Tibial artery (tissue), 4 donors: ENCODE measurements around the gene NDRG3.

Experiments
- DNase-seq, 2 donors: peaks; one replicate each; pipeline ENCODE4 v3.0.0-alpha.2; 2019
- H3K27ac ChIP-seq, 2 donors: fragments of 200-600 bp; sonication (generic) in 1 of 2; 1 replicate in 1 of 2; 2 replicates in 1 of 2; pipeline ENCODE4 v1.5.1; 2018 to 2019; ENCODE audit warnings: mild to moderate bottlenecking in 1 of 2
- H3K27me3 ChIP-seq, 2 donors: fragments of 200-600 bp; sonication (generic) in 1 of 2; one replicate each; pipeline versions ENCODE4 v1.5.1 to v1.6.0; 2016 to 2019
- H3K36me3 ChIP-seq, 3 donors: fragments of 200-600 bp; sonication (generic) in 2 of 3; one replicate each; pipeline ENCODE4 v1.5.1; 2016 to 2019; ENCODE audit warnings: mild to moderate bottlenecking in 2 of 3
- H3K4me1 ChIP-seq, 4 donors: fragments of 200-600 bp; sonication (generic) in 2 of 4; 1 replicate in 3 of 4; 2 replicates in 1 of 4; pipeline ENCODE4 v1.5.1; 2016 to 2019
- H3K4me3 ChIP-seq, 2 donors: fragments of 200-600 bp; sonication (generic) in 1 of 2; 1 replicate in 1 of 2; 2 replicates in 1 of 2; pipeline ENCODE4 v1.5.1; 2018 to 2019; ENCODE audit warnings: mild to moderate bottlenecking in 2 of 2
- H3K9me3 ChIP-seq, 3 donors: fragments of 200-600 bp; sonication (generic) in 1 of 3; one replicate each; pipeline ENCODE4 v1.5.1; 2016 to 2019
- CTCF ChIP-seq, 2 experiments: fragments of 200-600 bp in 1 of 2; fragments of 450-650 bp in 1 of 2; IDR thresholded peaks; one replicate each; pipeline ENCODE4 v1.5.1; 2017 to 2019; ENCODE audit warnings: antibody characterized with exemption in 2 of 2, mild to moderate bottlenecking in 1 of 2, moderate library complexity in 1 of 2
- intact Hi-C: fragments of 100-400 bp; cut with DNase I; formaldehyde crosslinking; loops from one replicate; pipeline ENCODE4 v1.15.0; 2023; ENCODE audit warnings: low total_unique reads

NDRG3 gene

GRCh38 chr20:36655004-36655403 lies 90.9 kb downstream of the NDRG3 start:
- intact Hi-C loops = no loop called here
- TF ChIP-seq CTCF (IDR thresholded peaks at IDR 0.05) = no peak

GRCh38 chr20:36654506-36654905 lies 91.4 kb downstream of the NDRG3 start:
- H3K27ac ChIP-seq = no peak overlapping the region
- no peaks in the 10 kb centered on the region for H3K4me1 ChIP-seq
- H3K36me3 ChIP-seq = peaks cover 54 to 85% (median 70%) of the 10 kb centered on the region in 3 donors
- no peak overlapping the region for H3K4me3 ChIP-seq
- intact Hi-C loops = no loop called here
- DNase-seq = no peak
- TF ChIP-seq CTCF (IDR thresholded peaks at IDR 0.05) = no peak
- H3K9me3 ChIP-seq = no peaks in the 10 kb centered on the region
- no peaks in the 10 kb centered on the region for H3K27me3 ChIP-seq

More at GRCh38 chr20:36655004-36655403, 90.9 kb downstream of the NDRG3 start:
- no peak overlapping the region for H3K27ac ChIP-seq
- DNase-seq = no peak
- no peaks in the 10 kb centered on the region for H3K27me3 ChIP-seq
- H3K36me3 ChIP-seq = peaks cover 59 to 90% (median 73%) of the 10 kb centered on the region in 3 donors
- no peaks in the 10 kb centered on the region for H3K4me1 ChIP-seq
- no peaks in the 10 kb centered on the region for H3K9me3 ChIP-seq
- H3K4me3 ChIP-seq = no peak overlapping the region

DNA sequence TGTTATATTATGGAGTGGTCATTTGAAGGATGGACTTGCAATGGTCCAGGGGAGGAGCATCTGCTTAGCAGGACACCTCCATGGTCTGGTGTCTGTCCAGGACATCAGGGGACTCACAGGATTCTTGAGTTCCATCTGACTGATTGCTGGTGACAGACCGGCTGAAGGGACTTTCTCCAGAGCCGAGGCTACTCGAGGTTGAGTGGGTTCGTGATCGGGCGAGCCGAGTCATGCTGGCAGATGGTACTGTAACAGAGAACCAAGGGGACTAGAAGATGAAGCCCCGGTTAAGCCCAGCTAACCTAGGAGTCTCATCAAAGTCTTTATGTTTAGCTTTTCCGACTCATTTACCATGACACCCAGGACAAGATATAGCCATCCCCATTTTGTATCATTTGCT lies 92.4 kb downstream of the NDRG3 start:
- Histone ChIP-seq H3K9me3 (no peaks in the 10 kb centered on the region), H3K27me3 (no peaks in the 10 kb centered on the region), H3K27ac (no peak overlapping the region), H3K4me3 (no peak overlapping the region), H3K36me3 (peaks cover 51 to 75% (median 63%) of the 10 kb centered on the region in 3 donors), H3K4me1 (no peaks in the 10 kb centered on the region)
- intact Hi-C loops = no loop called here
- no peak for TF ChIP-seq CTCF (IDR thresholded peaks at IDR 0.05)
- no peak for DNase-seq

DNA sequence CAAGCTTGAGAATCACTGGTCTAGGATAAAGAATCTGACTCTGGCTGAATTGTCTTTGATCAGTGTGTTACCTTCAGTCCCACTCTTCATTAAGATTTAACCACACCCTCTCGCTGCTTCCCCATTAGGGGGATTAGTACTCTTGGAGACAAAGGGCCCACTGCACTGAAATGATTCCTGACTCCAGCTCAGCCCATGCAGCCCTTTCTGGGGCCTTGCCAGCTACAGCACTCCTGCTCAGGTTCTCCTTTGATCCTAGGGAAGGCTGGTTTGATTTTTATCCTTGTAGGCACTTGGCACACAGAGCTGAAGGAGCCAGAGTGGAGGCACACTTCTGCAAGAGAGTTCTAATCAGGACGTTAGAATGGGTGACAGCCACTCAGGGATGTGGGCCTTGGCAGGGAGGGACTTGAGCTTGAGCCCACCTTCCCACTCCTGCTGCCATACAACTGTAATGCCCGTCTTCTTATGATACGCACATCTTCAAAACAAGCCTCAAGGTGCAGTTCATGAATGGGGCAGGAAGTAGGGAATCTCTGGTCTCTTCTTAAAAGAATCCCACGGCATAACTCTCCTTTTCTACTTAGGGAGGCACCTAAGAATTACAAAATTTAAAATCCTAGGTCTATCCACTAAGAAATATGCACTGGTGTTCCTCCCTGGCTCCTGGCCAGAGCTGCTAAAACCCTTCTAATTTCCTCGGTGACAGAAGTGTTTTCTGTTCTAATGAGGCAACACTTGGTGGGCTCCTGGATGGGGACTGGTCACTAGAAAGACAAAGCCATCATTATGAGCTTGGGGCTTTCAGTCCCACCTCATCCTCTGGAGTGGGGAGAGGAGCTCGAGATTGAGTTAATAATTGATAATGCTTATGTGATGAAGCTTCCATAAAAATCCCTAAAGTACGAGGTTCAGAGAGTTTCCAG lies 98.4 kb downstream of the NDRG3 start:
- Histone ChIP-seq H3K27ac (no peak overlapping the region), H3K4me1 (no peaks in the 10 kb centered on the region), H3K4me3 (no peak overlapping the region), H3K9me3 (no peaks in the 10 kb centered on the region), H3K27me3 (no peaks in the 10 kb centered on the region), H3K36me3 (peaks cover 9 to 16% (median 14%) of the 10 kb centered on the region in 3 donors)
- no peak for DNase-seq
- intact Hi-C loops = no loop called here
- TF ChIP-seq CTCF (IDR thresholded peaks at IDR 0.05) = no peak

DNA sequence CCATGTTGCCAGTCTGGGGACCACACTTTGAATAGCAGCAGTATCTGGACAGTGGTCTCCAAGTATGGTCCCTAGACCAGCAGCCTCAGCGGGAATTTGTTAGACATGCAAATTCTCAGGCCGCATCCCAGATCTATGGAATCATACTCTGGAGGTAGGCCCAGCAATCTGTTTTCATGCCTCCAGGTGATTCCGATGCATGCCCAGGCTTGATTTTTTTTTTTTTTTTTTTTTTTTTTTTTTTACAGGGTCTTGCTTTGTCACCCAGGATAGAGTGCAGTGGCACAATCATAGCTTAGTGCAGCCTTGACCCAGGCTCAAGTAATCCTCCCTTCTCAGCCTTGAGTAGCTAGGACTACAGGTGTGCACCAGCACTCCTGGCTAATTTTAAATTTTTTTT lies 99.2 kb downstream of the NDRG3 start:
- DNase-seq = no peak
- H3K27ac ChIP-seq = no peak overlapping the region
- H3K36me3 ChIP-seq = peaks cover 5 to 8% (median 7%) of the 10 kb centered on the region in 3 donors
- no peak overlapping the region for H3K4me3 ChIP-seq
- no peak for TF ChIP-seq CTCF (IDR thresholded peaks at IDR 0.05)
- intact Hi-C loops = no loop called here
- no peaks in the 10 kb centered on the region for H3K9me3 ChIP-seq
- H3K4me1 ChIP-seq = no peaks in the 10 kb centered on the region
- H3K27me3 ChIP-seq = no peaks in the 10 kb centered on the region
